K562 (cell line): ENCODE measurements around the gene GUCA1A. TPM values are rescaled to one million over a fixed set of nuclear protein-coding genes. Genes with fewer than 3 reads are reported as not detected.

Source experiments
- CSDE1 ChIP-seq, 2 experiments: fragments of 450-650 bp; IDR thresholded peaks; 2 replicates each; pipeline ENCODE4 v1.6.1; 2016; ENCODE audit warnings: mild to moderate bottlenecking in 1 of 2
- CXXC5 ChIP-seq: fragments of 250-450 bp; sonication (Bioruptor Pico); IDR thresholded peaks from 2 replicates; pipeline ENCODE4 v1.8.0; 2022; ENCODE audit warnings: inconsistent platforms, mild to moderate bottlenecking, moderate library complexity
- HDAC3 ChIP-seq: fragments of 450-650 bp; IDR thresholded peaks from 2 replicates; pipeline ENCODE4 v1.6.1; 2018; ENCODE audit warnings: borderline replicate concordance, mild to moderate bottlenecking, moderate library complexity; ENCODE audit not compliant: partially characterized antibody
- ZFPM2 ChIP-seq: fragments of 250-450 bp; sonication (Bioruptor Pico); IDR thresholded peaks from 2 replicates; pipeline ENCODE4 v1.5.1; 2022; ENCODE audit warnings: mild to moderate bottlenecking
- ZNF407 ChIP-seq: fragments of 450-650 bp; IDR thresholded peaks from 2 replicates; pipeline ENCODE4 v1.6.1; 2016; ENCODE audit warnings: low read depth
- polyA plus RNA-seq, 8 experiments: library from polyadenylated mRNA; depleted of rRNA in 4 of 8; stranded (reverse) in 5 of 8; unstranded in 3 of 8; fragments of >200 nt; fragmentation: Nextera tagmentation in 2 of 8; fragmentation: Illumina TruSeq in 1 of 8; extraction: Ambion mirVana in 2 of 8; extraction: Trizol in 1 of 8; gene quantifications; 2 replicates each; pipeline versions ENCODE4 v1.2.1 to v1.2.3, GENCODE V29; 2011 to 2014; ENCODE audit warnings: inconsistent platforms in 1 of 8, missing spikeins in 1 of 8
- total RNA-seq, 7 experiments: library from RNA; depleted of rRNA in 6 of 7; stranded (reverse); fragments of >200 nt in 6 of 7; fragmentation: Illumina TruSeq in 2 of 7; extraction: Trizol in 2 of 7; gene quantifications; 2 replicates each; pipeline versions ENCODE4 v1.2.1 to v1.2.3, GENCODE V29; 2011 to 2021; ENCODE audit warnings: low replicate concordance in 1 of 7

GUCA1A gene
- total and polyA plus RNA-seq, 9 of the 15 experiments (the other 6 are each of a cell fraction or from before 2014, with no cell fraction given) = not detected

GRCh38 chr6:42148058-42148457, 25.1 kb upstream of the GUCA1A start (continued):
- TF ChIP-seq ZNF407 (no peak), ZFPM2 (CRISPR knock-in tag) (no peak), HDAC3 (no peak), CXXC5 (CRISPR knock-in tag) (no peak), CSDE1 (IDR thresholded peaks at IDR 0.05) (no peak)
